Mesodermal cell (in vitro differentiated cells): Measurements from ENCODE around the gene SPATA31A3. TPM values are rescaled to one million over a fixed set of nuclear protein-coding genes. Genes with fewer than 3 reads are reported as not detected.
"Not testable (repeated sequence)": the region's sequence is repeated elsewhere in the genome, so short reads cannot be mapped to it uniquely, and the experiment has no call there.

Experiments used
- H3K27ac ChIP-seq: 2 replicates; pipeline ENCODE4 v1.7.0; 2013; ENCODE audit warnings: mild to moderate bottlenecking, low read depth, low read length, moderate library complexity; ENCODE audit not compliant: severe bottlenecking
- H3K36me3 ChIP-seq: 2 replicates; pipeline ENCODE4 v1.7.1; 2013; ENCODE audit warnings: mild to moderate bottlenecking, low read length, moderate library complexity; ENCODE audit not compliant: control insufficient read depth, insufficient read depth
- H3K4me1 ChIP-seq: one replicate; pipeline ENCODE4 v1.7.1; 2013; ENCODE audit warnings: mild to moderate bottlenecking, low read length; ENCODE audit not compliant: insufficient read depth, control insufficient read depth, poor library complexity, severe bottlenecking
- H3K4me3 ChIP-seq: 2 replicates; pipeline ENCODE4 v1.7.0; 2013; ENCODE audit warnings: low read length, control low read depth, mild to moderate bottlenecking; ENCODE audit not compliant: insufficient read depth, poor library complexity, severe bottlenecking; ENCODE audit errors: extremely low read depth
- H3K9me3 ChIP-seq: 2 replicates; pipeline ENCODE4 v1.7.1; 2013; ENCODE audit warnings: mild to moderate bottlenecking, low read length, moderate library complexity; ENCODE audit not compliant: control insufficient read depth
- WGBS, 2 experiments: methylation state at CpG; one replicate each; pipeline ENCODE4 v1.1.5; 2013; ENCODE audit warnings: missing lambda C conversion rate in 2 of 2; ENCODE audit not compliant: insufficient coverage in 2 of 2; 5-methylcytosine and 5-hydroxymethylcytosine counted together
- polyA plus RNA-seq, 2 experiments: library from polyadenylated mRNA; stranded (reverse); fragments of 50-300 nt; gene quantifications; one replicate each; pipeline ENCODE4 v1.2.3, GENCODE V29; 2013

The SPATA31A3 gene
- polyA plus RNA-seq (2013, experiment 1 of 2) = not detected
- polyA plus RNA-seq (2013, experiment 2 of 2) = not detected

DNA sequence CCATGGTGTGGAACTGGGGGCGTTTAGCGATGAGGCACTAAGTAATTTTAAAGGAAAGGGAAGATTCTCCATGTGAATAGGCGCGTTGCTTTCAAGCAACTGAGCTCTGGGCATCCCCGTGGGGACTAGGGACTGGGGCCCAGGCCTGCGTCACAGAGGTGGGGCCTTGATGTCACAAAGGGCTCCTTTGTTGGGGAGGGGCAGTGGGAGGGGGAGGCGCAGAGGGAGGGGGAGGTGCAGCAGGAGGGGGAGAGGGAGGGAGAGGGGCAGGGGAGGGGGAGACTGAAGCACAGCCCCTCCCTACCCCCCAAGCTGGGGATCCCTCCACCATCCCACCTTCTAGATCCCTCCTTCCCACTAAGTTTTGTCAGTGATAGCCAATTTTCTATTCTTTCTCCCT is at the start of gene SPATA31A3:
Gene SPATA31A3, minus strand, starts transcription at position 101 of the 400 bp plus-strand sequence. Its CDS starts 29 bp downstream, at position 72.
- H3K4me1 ChIP-seq, H3K9me3 ChIP-seq: not testable (repeated sequence)
- no CpG with 5 or more reads among the region's 7 CpGs for WGBS, 2 experiments

DNA sequence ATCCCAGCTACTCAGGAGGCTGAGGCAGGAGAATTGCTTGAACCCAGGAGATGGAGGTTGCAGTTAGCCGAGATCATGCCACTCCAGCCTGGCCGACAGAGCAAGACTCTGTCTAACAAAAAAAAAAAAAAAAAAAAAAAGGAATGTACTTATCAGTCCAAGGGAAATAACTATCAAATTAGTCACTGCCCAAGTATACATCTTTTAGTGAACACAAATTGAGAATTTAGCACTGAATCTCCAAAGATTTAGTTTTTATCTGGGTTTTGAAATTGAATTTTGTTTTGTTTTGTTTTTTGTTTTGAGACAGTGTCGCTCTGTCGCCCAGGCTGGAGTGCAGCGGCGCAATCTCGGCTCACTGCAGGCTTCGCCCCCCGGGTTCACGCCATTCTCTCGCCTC is 39.8 kb downstream of the SPATA31A3 start:
- not testable (repeated sequence) for H3K4me3 ChIP-seq, H3K36me3 ChIP-seq, H3K9me3 ChIP-seq, H3K4me1 ChIP-seq, H3K27ac ChIP-seq
- 96% methylated on average over 9 of the region's 11 CpGs; no CpG with 5 or more reads in 1 of the 2 experiments for WGBS, 2 experiments

More for the DNA sequence above, at the start of gene SPATA31A3:
- not testable (repeated sequence) for H3K27ac ChIP-seq, H3K36me3 ChIP-seq, H3K4me3 ChIP-seq

DNA sequence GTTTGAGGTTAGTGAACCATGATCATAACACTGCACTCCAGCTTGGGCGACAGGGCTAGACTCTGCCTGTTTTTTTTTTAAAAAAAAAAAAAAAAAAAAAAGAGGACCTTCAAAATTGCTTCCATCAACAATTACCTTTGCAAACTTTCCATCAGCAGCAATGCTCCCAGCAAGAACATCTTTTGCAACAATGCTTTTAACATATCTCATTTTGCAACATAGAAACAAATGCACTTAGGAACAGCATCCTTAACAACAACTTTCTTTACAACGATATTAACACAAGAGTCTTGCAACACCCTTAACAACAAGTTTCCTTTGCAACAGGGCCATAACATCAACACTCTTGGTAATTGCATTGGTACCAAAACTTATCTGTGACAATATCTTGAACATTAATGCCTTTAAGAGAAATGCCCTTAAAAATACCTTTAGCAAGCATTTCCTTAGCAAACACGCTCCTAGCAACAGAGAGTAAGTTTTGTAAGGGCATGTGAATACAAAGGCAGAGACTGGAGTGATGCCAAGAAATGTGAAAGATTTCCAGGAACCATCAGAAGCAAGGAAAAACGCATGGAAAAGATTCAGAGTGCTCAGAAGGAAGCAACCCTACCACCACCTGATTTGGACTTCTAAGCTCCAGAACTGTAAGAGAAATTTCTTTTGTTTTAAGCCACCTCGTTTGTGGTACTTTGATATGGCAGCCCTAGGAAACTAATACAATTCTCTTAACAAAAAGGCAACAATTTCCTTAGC is 49.8 kb downstream of the SPATA31A3 start:
- H3K4me1 ChIP-seq, H3K36me3 ChIP-seq: not testable (repeated sequence)
- WGBS, 2 experiments = no CpG with 5 or more reads among the region's 5 CpGs

DNA sequence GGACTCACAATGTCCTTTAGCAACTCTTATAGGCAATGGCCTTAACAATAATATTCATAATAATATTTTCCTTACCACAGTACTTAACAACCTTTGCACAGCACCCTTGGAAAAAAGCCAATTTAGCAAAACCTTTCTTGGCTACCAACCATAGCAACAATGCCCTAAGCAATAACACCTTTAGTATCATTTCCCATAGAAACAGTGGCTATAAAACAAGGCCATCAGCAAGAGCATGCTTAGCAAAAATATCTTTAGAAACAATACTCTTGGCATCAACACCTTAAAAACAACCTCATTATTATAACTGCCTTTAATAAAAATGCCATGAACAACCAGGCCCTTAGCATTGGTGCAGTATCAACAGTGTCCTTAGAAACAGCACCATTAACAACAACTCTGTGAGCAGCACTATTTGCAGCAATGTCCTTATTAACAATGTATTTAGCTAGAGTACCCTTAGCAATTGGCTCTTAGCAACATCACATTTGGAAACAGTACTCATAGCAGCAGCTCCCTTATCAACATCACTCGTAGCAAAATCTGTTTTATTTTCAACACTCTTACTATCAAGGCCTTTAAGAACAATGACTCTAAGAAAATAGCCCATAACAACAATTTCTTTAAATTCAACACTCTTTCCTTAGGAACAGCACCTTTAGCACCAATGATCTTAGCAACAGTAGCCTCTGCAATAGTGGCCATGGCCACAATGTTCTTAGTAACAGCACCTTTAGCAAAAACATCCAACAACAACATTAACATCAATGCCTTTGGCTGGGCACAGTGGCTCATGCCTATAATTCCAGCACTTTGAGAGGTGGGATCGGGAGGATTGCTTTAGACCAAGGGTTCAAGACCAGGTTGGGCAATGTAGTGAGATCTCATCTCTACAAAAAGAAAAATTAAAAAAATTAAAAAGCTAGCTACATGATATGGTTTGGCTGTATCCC is 52.2 kb downstream of the SPATA31A3 start:
- H3K4me3 ChIP-seq, H3K27ac ChIP-seq, H3K9me3 ChIP-seq, H3K36me3 ChIP-seq, H3K4me1 ChIP-seq: not testable (repeated sequence)
- WGBS, 2 experiments = no CpG with 5 or more reads among the region's 2 CpGs

More for the DNA sequence above, 49.8 kb downstream of the SPATA31A3 start:
- not testable (repeated sequence) for H3K9me3 ChIP-seq, H3K27ac ChIP-seq, H3K4me3 ChIP-seq

DNA sequence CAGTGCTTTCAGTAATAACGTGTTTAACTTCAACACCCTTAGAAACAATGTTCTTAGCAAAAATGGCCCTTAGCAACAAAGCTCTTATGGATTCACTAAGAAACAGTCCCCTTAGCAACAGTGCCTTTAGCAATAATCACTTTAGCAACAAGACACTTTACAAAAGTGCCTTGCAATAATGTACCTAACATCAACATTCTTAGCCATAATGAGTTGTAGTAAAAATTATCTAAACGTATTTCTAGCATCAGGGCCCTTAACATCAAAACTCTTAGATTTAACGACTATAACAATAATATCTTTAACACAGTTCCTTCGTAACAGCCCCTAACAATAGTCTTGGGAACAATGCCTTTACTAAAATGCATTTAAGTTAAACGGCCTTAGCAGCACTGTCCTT is 54.0 kb downstream of the SPATA31A3 start:
- H3K36me3 ChIP-seq, H3K9me3 ChIP-seq, H3K4me3 ChIP-seq, H3K27ac ChIP-seq, H3K4me1 ChIP-seq: not testable (repeated sequence)
- 89 to 92% methylated on average over 2 to 3 of the region's 5 CpGs for WGBS, 2 experiments

DNA sequence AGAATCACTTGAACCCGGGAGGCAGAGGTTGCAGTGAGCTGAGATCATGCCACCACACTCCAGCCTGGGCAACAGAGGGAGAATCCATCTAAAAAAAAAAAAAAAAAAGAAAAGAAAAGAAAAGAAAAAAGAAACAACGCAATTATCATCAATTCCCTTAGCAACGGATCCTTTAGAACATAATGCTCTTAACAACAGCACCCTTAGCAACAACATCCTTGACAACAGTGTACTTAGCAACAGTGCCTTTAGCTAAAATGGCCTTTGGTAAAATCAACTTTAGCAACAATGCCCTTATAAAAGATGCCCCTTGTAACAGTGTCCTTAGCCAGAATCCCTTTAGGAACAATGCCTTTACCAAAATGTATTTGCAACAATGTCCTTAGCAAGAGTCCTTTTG is 54.7 kb downstream of the SPATA31A3 start:
- not testable (repeated sequence) for H3K9me3 ChIP-seq

More for the DNA sequence above, 54.7 kb downstream of the SPATA31A3 start:
- H3K27ac ChIP-seq, H3K4me3 ChIP-seq, H3K36me3 ChIP-seq, H3K4me1 ChIP-seq: not testable (repeated sequence)
- WGBS, 2 experiments = no CpG with 5 or more reads among the region's 3 CpGs
